IPS-20b (cell line): ENCODE measurements around the gene TRNAU1AP.
A peak's percentile ranks its signal among the peaks of the same experiment; 100 is the strongest.
"Not testable (repeated sequence)": the region's sequence is repeated elsewhere in the genome, so short reads cannot be mapped to it uniquely, and the experiment has no call there.

ENCODE experiments used
- H3K27ac ChIP-seq: one replicate; pipeline ENCODE4 v1.5.1; 2013; ENCODE audit warnings: low read length
- H3K27me3 ChIP-seq: 2 replicates; pipeline ENCODE4 v1.6.1; 2013; ENCODE audit warnings: mild to moderate bottlenecking, low read length, inconsistent platforms; ENCODE audit not compliant: insufficient read depth
- H3K36me3 ChIP-seq: 2 replicates; pipeline ENCODE4 v1.6.1; 2013; ENCODE audit warnings: low read depth, mild to moderate bottlenecking, inconsistent platforms, low read length, moderate library complexity; ENCODE audit not compliant: insufficient read depth
- H3K4me1 ChIP-seq: 2 replicates; pipeline ENCODE4 v1.6.1; 2013; ENCODE audit warnings: mild to moderate bottlenecking, control low read depth, inconsistent platforms, low read length, moderate library complexity; ENCODE audit not compliant: insufficient read depth
- H3K4me3 ChIP-seq: 2 replicates; pipeline ENCODE4 v1.5.1; 2013; ENCODE audit warnings: mild to moderate bottlenecking, low read length, inconsistent platforms
- H3K9ac ChIP-seq: 2 replicates; pipeline ENCODE4 v1.6.1; 2013; ENCODE audit warnings: low read depth, mild to moderate bottlenecking, inconsistent platforms, low read length, moderate library complexity
- H3K9me3 ChIP-seq: 2 replicates; pipeline ENCODE4 v1.6.1; 2013; ENCODE audit warnings: mild to moderate bottlenecking, low read depth, low read length, inconsistent platforms; ENCODE audit not compliant: insufficient read depth

Gene TRNAU1AP

DNA sequence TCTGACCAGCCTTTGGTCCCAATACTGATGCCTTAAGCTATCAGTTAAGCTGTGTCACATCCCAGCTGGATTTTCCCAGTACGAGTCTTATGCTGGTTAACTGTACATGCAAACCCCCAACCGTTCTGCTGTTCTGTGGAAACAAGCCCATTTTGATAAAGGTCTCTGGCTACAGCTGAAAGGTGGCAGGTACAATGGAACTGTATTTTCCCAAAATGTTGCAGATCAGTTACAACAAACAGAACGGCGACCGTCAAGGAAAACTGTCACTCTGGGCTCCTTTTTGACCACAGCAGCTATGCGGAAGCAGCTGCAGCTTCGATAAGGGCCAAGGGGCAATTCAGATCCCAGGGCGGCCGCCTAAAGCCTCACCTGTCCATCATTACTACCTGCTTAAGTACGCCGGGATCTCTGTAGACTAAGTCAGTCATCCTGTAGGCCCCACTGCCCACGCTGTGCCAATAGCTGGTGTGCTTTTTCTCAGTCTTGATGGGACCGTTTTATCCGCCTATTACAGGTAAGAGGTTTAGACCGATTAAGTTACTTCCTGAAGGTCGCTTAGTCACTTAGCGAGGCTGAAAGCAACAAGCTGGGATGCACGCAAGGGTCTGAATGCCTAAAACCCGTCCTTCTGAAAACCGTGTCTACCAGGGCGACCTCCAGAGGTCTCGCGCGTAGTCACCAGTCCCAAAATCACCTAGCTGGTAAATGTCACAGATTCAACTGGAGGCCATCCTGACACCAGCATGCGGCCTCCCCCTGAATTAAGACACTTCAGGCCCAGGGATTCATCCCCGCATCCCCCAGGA is 28.0 kb downstream of the TRNAU1AP start:
- Histone ChIP-seq H3K36me3 (peaks cover 47% of the 10 kb centered on the region), H3K9me3 (no peaks in the 10 kb centered on the region), H3K9ac (peak overlapping the region; percentile 98), H3K4me3 (peak overlapping the region; percentile 100), H3K4me1 (peaks cover 5% of the 10 kb centered on the region), H3K27me3 (peaks cover 7% of the 10 kb centered on the region; the same call in 1 of the 2 replicates), H3K27ac (peak overlapping the region; percentile 91)

- Histone ChIP-seq H3K27me3 (peaks cover 7% of the 10 kb centered on the region; the same call in 1 of the 2 replicates), H3K4me3 (peak overlapping the region; percentile 100), H3K4me1 (peaks cover 5% of the 10 kb centered on the region), H3K36me3 (peaks cover 47% of the 10 kb centered on the region), H3K27ac (peak overlapping the region; percentile 91), H3K9ac (peak overlapping the region; percentile 98), H3K9me3 (no peaks in the 10 kb centered on the region)
Measured at GRCh38 chr1:28581531-28582247, 28.8 kb downstream of the TRNAU1AP start.

- Histone ChIP-seq H3K27ac (no peak overlapping the region), H3K9me3 (no peaks in the 10 kb centered on the region), H3K4me3 (peak overlapping the region; percentile 100), H3K27me3 (peaks cover 7% of the 10 kb centered on the region; the same call in 1 of the 2 replicates), H3K4me1 (peaks cover 5% of the 10 kb centered on the region), H3K36me3 (peaks cover 43% of the 10 kb centered on the region), H3K9ac (peak overlapping the region; percentile 72; the same call in 1 of the 2 replicates)
Measured at GRCh38 chr1:28582248-28582615, 29.3 kb downstream of the TRNAU1AP start.

DNA sequence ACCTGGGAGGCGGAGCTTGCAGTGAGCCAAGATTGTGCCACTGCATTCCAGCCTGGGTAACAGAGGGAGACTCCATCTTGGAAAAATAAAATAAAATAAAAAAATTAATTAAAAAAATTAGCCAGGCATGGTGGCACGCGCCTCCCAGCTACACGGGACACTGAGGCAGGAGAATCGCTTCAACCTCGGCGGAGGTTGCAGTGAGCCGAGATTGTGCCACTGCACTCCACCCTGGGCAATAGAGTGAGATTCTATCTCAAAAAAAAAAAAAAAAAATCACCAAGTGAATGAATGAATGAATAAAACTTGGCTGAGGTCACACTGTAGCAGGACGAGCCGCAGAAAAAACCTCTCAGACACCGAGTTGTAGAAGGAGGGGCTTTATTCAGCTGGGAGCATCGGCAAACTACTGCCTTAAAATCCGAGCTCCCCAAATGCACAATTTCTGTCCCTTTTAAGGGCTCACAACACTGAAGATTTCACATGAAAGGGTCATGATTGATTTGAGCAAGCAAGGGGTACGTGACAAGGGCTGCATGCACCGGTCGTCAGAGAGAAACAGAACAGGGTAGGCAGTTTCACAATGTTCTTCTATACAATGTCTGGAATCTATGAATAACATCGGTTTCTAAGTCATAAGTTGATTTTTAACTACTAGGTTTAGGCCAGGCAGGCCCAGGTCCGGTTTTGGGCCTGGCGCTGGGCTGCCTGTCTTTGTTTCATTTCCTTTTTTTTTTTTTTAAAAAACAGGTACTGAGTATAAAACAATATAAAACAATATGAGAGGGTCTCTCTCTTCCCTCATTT is 33.9 kb downstream of the TRNAU1AP start:
- H3K4me1 ChIP-seq, H3K9me3 ChIP-seq, H3K4me3 ChIP-seq, H3K27ac ChIP-seq, H3K36me3 ChIP-seq, H3K9ac ChIP-seq: not testable (repeated sequence)
- H3K27me3 ChIP-seq: peaks cover 13% of the 10 kb centered on the region

DNA sequence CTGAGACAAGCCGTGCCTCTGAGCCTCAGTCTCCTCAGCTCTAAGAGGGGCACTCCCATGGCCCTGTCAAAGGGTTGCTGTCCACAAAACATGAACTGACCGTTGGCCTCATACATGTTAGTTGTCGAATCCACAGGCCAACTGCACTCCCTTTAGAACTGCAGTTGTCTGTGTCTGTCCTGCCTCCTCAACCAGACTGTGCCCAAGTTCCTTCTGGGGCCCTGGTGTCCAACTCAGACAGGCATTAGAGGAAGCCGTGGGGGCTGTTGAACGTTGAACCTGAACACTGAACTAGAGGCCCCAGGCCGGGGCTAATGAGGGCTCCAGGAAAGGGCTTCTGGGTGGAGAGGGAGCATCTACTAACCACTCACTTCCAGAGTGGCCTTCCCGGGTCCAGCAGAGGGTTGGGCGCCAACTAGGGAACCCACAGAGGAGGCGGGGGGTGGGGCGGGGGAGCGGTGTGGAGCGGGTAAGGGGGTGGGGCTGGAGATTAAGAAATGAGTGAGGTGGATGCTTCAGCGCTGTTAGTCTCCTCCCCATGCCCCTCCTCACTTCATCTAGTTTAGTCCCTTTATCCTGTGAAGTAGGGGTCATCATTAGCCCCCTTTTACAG is 38.9 kb downstream of the TRNAU1AP start, which contains the start of gene RAB42:
Gene RAB42, plus strand, starts transcription at position 558 of the 613 bp plus-strand sequence. CDS start 247 bp downstream, outside the sequence.
- Histone ChIP-seq H3K4me3 (peak within 1 kb of the TSS; percentile 84), H3K36me3 (no peaks in the 10 kb centered on the region), H3K9ac (peak within 1 kb of the TSS; percentile 77; the same call in 1 of the 2 replicates)

DNA sequence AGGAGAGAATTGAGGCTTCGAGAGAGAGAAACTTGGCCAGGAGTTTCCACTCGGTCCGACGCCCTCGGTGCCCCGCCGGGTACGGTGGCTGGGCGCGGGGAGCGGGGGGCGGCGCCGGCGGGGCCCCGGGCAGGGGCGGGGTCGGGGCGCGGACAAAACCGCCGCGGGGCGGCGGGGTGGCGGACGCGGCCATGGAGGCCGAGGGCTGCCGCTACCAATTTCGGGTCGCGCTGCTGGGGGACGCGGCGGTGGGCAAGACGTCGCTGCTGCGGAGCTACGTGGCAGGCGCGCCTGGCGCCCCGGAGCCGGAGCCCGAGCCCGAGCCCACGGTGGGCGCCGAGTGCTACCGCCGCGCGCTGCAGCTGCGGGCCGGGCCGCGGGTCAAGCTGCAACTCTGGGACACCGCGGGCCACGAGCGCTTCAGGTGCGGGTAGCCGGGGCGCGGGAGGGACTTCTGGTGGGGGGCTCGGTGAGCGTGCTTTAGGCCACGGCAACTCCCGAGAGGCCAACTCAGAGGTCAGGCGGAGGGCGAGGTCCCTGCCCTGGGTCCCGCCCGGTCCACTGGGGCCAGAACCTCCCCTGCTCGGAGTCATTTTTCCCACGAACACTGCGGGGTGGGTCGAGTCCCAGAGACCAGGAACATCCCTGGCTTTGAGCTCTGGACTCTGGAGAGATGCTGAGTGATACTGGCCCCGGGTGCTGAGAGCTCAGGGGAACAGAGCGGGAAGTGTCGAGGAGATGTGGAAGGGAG is 39.6 kb downstream of the TRNAU1AP start:
- Histone ChIP-seq H3K4me3 (peak overlapping the region; percentile 84), H3K27me3 (peaks cover 19% of the 10 kb centered on the region), H3K9ac (peak overlapping the region; percentile 77; the same call in 1 of the 2 replicates), H3K9me3 (no peaks in the 10 kb centered on the region), H3K4me1 (peaks cover 17% of the 10 kb centered on the region), H3K36me3 (no peaks in the 10 kb centered on the region), H3K27ac (no peak overlapping the region)

More for the DNA sequence above, 38.9 kb downstream of the TRNAU1AP start, which contains the start of gene RAB42:
- Histone ChIP-seq H3K27ac (no peak within 1 kb of the TSS), H3K9me3 (no peaks in the 10 kb centered on the region), H3K4me1 (peaks cover 17% of the 10 kb centered on the region), H3K27me3 (peaks cover 19% of the 10 kb centered on the region)

- H3K36me3 ChIP-seq: not testable (repeated sequence)
Measured at GRCh38 chr1:28593988-28594356, 41.1 kb downstream of the TRNAU1AP start.

DNA sequence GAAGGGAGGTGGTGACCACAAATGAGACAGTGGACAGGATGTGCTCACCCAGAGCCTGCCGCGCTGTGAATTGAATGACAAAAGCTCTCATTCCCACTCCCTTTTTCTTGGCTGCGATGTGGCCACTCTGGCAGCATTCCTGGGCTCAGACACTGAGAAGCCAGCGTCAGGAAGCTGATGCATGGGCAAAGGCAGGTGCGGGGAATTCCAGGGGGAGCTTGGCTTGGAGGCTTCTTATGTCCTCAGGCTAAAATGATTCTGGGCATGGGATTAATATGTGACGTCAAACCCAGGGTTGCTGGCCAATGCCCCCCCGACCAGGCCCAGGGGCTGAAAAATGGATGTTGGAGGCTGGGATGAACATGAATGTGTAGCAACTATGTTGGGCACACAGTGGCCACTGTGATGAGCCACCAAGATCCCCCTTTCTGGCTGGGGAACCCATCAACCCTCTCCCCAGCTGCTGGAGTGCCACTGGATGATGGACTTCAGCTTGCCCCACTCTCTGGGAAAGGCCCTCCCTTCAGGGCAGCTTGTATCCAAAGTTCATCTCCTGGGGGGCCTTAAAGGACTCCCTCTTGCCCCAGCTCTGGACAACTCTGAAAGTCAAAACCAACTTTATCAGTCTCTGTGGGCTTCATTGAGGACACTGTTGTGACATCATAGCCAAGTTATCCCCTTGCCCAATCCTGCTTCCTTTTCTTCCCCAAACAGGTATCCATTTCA is 42.0 kb downstream of the TRNAU1AP start:
- H3K4me3 ChIP-seq, H3K36me3 ChIP-seq, H3K27ac ChIP-seq, H3K9me3 ChIP-seq: not testable (repeated sequence)
- H3K4me1 ChIP-seq: peaks cover 20% of the 10 kb centered on the region
- H3K9ac ChIP-seq: peak overlapping the region; percentile 57; the same call in 1 of the 2 replicates
- H3K27me3 ChIP-seq: peaks cover 19% of the 10 kb centered on the region

More at GRCh38 chr1:28593988-28594356, 41.1 kb downstream of the TRNAU1AP start:
- H3K9ac ChIP-seq, H3K9me3 ChIP-seq, H3K27ac ChIP-seq, H3K4me3 ChIP-seq: not testable (repeated sequence)
- Histone ChIP-seq H3K4me1 (peaks cover 19% of the 10 kb centered on the region), H3K27me3 (peaks cover 19% of the 10 kb centered on the region)

- H3K4me3 ChIP-seq: 0 out of 2 replicates have a peak overlapping the region, but pooled peaks have one; percentile 3
- no peaks in the 10 kb centered on the region for H3K9me3 ChIP-seq
- peaks cover 19% of the 10 kb centered on the region for H3K27me3 ChIP-seq
- H3K27ac ChIP-seq: no peak overlapping the region
- peaks cover 20% of the 10 kb centered on the region for H3K4me1 ChIP-seq
- no peaks in the 10 kb centered on the region for H3K36me3 ChIP-seq
- peak overlapping the region; percentile 57; the same call in 1 of the 2 replicates for H3K9ac ChIP-seq
Measured at GRCh38 chr1:28595412-28596191, 42.7 kb downstream of the TRNAU1AP start.
